H1 (cell line): ENCODE measurements around the gene PDE4C. TPM values are rescaled to one million over a fixed set of nuclear protein-coding genes. Genes with fewer than 3 reads are reported as not detected.

ENCODE experiments used
- CTCF ChIA-PET: fragments of 300-600 bp; sonication (Branson Sonifier 250); formaldehyde crosslinking; loops from one replicate; lab custom pipeline; 2021; ENCODE audit not compliant: partially characterized antibody; lab: Charles Lee
- POLR2A ChIA-PET: fragments of 300-600 bp; sonication (Branson Sonifier 250); formaldehyde crosslinking; loops from one replicate; lab custom pipeline; 2021; ENCODE audit warnings: inconsistent platforms; ENCODE audit not compliant: partially characterized antibody; lab: Charles Lee
- DNase-seq, 2 experiments: peaks; one replicate each; pipeline versions ENCODE4 v3.0.0 to v3.0.0-alpha.2; 2010 to 2022; ENCODE audit warnings: low spot score in 2 of 2, low read depth in 1 of 2, mixed read lengths in 1 of 2
- FAIRE-seq: peaks from 2 replicates; lab custom pipeline; 2011; peaks lifted over from hg19 to GRCh38; lab: Jason Lieb, UNC
- H2AFZ ChIP-seq: 2 replicates; pipeline ENCODE4 v1.8.1; 2012; ENCODE audit warnings: low read length, inconsistent platforms
- H2AK5ac ChIP-seq: 2 replicates; pipeline ENCODE4 v1.6.1; 2013; ENCODE audit warnings: low read depth, low read length
- H2BK120ac ChIP-seq: replicated peaks from 2 replicates; pipeline ENCODE3; 2013; ENCODE audit warnings: low read depth, low read length, inconsistent platforms
- H2BK12ac ChIP-seq: 2 replicates; pipeline ENCODE4 v1.6.1; 2013; ENCODE audit warnings: low read depth, low read length
- H2BK15ac ChIP-seq: 2 replicates; pipeline ENCODE4 v1.6.1; 2013; ENCODE audit warnings: low read length
- H2BK20ac ChIP-seq: 2 replicates; pipeline ENCODE4 v1.6.1; 2013; ENCODE audit warnings: low read length
- H2BK5ac ChIP-seq: 2 replicates; pipeline ENCODE4 v1.6.1; 2013; ENCODE audit warnings: low read depth, low read length
- H3K14ac ChIP-seq: 2 replicates; pipeline ENCODE4 v1.6.1; 2013; ENCODE audit warnings: inconsistent platforms; ENCODE audit not compliant: insufficient read length
- H3K18ac ChIP-seq: 2 replicates; pipeline ENCODE4 v1.6.1; 2013; ENCODE audit warnings: low read length; ENCODE audit errors: extremely low read depth
- H3K23ac ChIP-seq: 2 replicates; pipeline ENCODE4 v1.6.1; 2013; ENCODE audit warnings: inconsistent platforms; ENCODE audit not compliant: insufficient read length
- H3K23me2 ChIP-seq: 2 replicates; pipeline ENCODE4 v1.6.1; 2013; ENCODE audit warnings: low read depth, low read length
- H3K27ac ChIP-seq: 2 replicates; pipeline ENCODE4 v1.6.1; 2011; ENCODE audit warnings: low read depth, low read length, inconsistent platforms
- H3K27me3 ChIP-seq, 4 experiments: replicated peaks in 1 of 4; 1 replicate in 1 of 4; 2 replicates in 3 of 4; pipeline versions ENCODE4 v1.6.1 to v1.8.1; 2011 to 2013; ENCODE audit warnings: low read length in 3 of 4, mild to moderate bottlenecking in 3 of 4, inconsistent platforms in 2 of 4, mixed read lengths in 2 of 4, moderate library complexity in 1 of 4; ENCODE audit not compliant: control insufficient read depth in 3 of 4, insufficient read depth in 3 of 4; ENCODE audit errors: extremely low read depth in 1 of 4
- H3K36me3 ChIP-seq, 4 experiments: 2 replicates each; pipeline versions ENCODE4 v1.6.1 to v1.8.1; 2011 to 2013; ENCODE audit warnings: mild to moderate bottlenecking in 4 of 4, low read length in 3 of 4, moderate library complexity in 2 of 4, control low read depth in 1 of 4, inconsistent platforms in 1 of 4; ENCODE audit not compliant: insufficient read depth in 4 of 4, control insufficient read depth in 2 of 4
- H3K4ac ChIP-seq: replicated peaks from 2 replicates; pipeline ENCODE3; 2013; ENCODE audit warnings: low read length, low read depth, mixed read lengths, inconsistent platforms; ENCODE audit not compliant: insufficient read length
- H3K4me1 ChIP-seq, 4 experiments: replicated peaks in 1 of 4; 1 replicate in 1 of 4; 2 replicates in 3 of 4; pipeline versions ENCODE4 v1.6.1 to v1.8.1; 2011 to 2013; ENCODE audit warnings: low read length in 3 of 4, inconsistent platforms in 2 of 4, mixed read lengths in 1 of 4; ENCODE audit not compliant: insufficient read depth in 4 of 4, control insufficient read depth in 3 of 4
- H3K4me2 ChIP-seq, 2 experiments: 2 replicates each; pipeline versions ENCODE4 v1.6.1 to v1.8.1; 2011 to 2013; ENCODE audit warnings: low read depth in 2 of 2, low read length in 2 of 2, control low read depth in 1 of 2, inconsistent platforms in 1 of 2, mild to moderate bottlenecking in 1 of 2; ENCODE audit not compliant: insufficient read depth in 1 of 2
- H3K4me3 ChIP-seq, 4 experiments: fragments of 200-600, 300-600 bp in 1 of 4; sonication (generic), shearing (Covaris generic), sonication (Bioruptor Twin) in 1 of 4; 2 replicates each; pipeline versions ENCODE4 v1.5.1 to v1.8.1; 2011 to 2016; ENCODE audit warnings: low read length in 4 of 4, low read depth in 3 of 4, control low read depth in 2 of 4, inconsistent platforms in 2 of 4, mild to moderate bottlenecking in 2 of 4, mixed read lengths in 1 of 4, moderate library complexity in 1 of 4; ENCODE audit not compliant: insufficient read depth in 2 of 4; ENCODE audit errors: extremely low read depth in 1 of 4
- H3K56ac ChIP-seq: replicated peaks from 2 replicates; pipeline ENCODE3; 2013; ENCODE audit warnings: low read depth, mild to moderate bottlenecking, mixed read lengths, low read length, inconsistent platforms; ENCODE audit not compliant: insufficient read length
- H3K79me1 ChIP-seq: 2 replicates; pipeline ENCODE4 v1.6.1; 2013; ENCODE audit warnings: low read depth, low read length, control low read depth
- H3K79me2 ChIP-seq, 2 experiments: 2 replicates each; pipeline versions ENCODE4 v1.6.1 to v1.8.1; 2012 to 2013; ENCODE audit warnings: low read length in 2 of 2, mild to moderate bottlenecking in 2 of 2, inconsistent platforms in 1 of 2; ENCODE audit not compliant: insufficient read depth in 2 of 2, control insufficient read depth in 1 of 2
- H3K9ac ChIP-seq, 4 experiments: replicated peaks in 1 of 4; 1 replicate in 1 of 4; 2 replicates in 3 of 4; pipeline versions ENCODE4 v1.6.1 to v1.8.1; 2011 to 2013; ENCODE audit warnings: low read depth in 3 of 4, low read length in 3 of 4, control low read depth in 2 of 4, mild to moderate bottlenecking in 2 of 4, moderate library complexity in 2 of 4, inconsistent platforms in 1 of 4; ENCODE audit errors: extremely low read depth in 1 of 4
- H3K9me3 ChIP-seq, 2 experiments: 2 replicates each; pipeline versions ENCODE4 v1.6.1 to v1.8.1; 2012 to 2013; ENCODE audit warnings: mild to moderate bottlenecking in 2 of 2, moderate library complexity in 2 of 2, control low read depth in 1 of 2, inconsistent platforms in 1 of 2, low read depth in 1 of 2, low read length in 1 of 2, mixed read lengths in 1 of 2; ENCODE audit not compliant: insufficient read depth in 2 of 2
- H4K20me1 ChIP-seq, 2 experiments: replicated peaks in 1 of 2; 2 replicates each; pipeline versions ENCODE3 to v1.8.1; 2011 to 2013; ENCODE audit warnings: inconsistent platforms in 2 of 2, low read length in 2 of 2, mild to moderate bottlenecking in 1 of 2; ENCODE audit not compliant: insufficient read depth in 2 of 2, control insufficient read depth in 1 of 2
- H4K5ac ChIP-seq: 2 replicates; pipeline ENCODE4 v1.6.1; 2013; ENCODE audit warnings: low read length, low read depth, mixed read lengths, inconsistent platforms; ENCODE audit not compliant: insufficient read length
- H4K8ac ChIP-seq: 2 replicates; pipeline ENCODE4 v1.8.0; 2013; ENCODE audit warnings: mild to moderate bottlenecking, moderate library complexity, low read length, inconsistent platforms; ENCODE audit not compliant: insufficient read depth; ENCODE audit errors: extremely low read depth
- H4K91ac ChIP-seq: replicated peaks from 2 replicates; pipeline ENCODE3; 2013; ENCODE audit warnings: low read length, mixed read lengths, inconsistent platforms; ENCODE audit not compliant: insufficient read length
- JUND ChIP-seq: IDR thresholded peaks from 2 replicates; pipeline ENCODE4 v1.6.1; 2011; ENCODE audit warnings: mild to moderate bottlenecking, improper control_type of control experiment, low read length
- POLR2A ChIP-seq, 2 experiments: IDR thresholded peaks; 1 replicate in 1 of 2; 2 replicates in 1 of 2; pipeline ENCODE4 v1.6.1; 2011; ENCODE audit warnings: low read depth in 2 of 2, low read length in 2 of 2, mild to moderate bottlenecking in 2 of 2; ENCODE audit errors: control extremely low read depth in 1 of 2
- POLR2AphosphoS5 ChIP-seq: IDR thresholded peaks from 2 replicates; pipeline ENCODE4 v1.6.1; 2011; ENCODE audit warnings: low read depth, low read length
- SRF ChIP-seq: IDR thresholded peaks from 2 replicates; pipeline ENCODE4 v1.6.1; 2011; ENCODE audit warnings: mild to moderate bottlenecking, low read depth, low read length, moderate library complexity
- WGBS, 2 experiments: shearing (Covaris generic) in 1 of 2; methylation state at CpG; one replicate each; pipeline versions ENCODE4 v1.1.6 to v1.1.7; 2013 to 2015; ENCODE audit warnings: low lambda C conversion rate in 2 of 2, mixed read lengths in 2 of 2, inconsistent platforms in 1 of 2, low coverage in 1 of 2, missing lambda C conversion rate in 1 of 2; ENCODE audit not compliant: insufficient replicate concordance in 2 of 2, insufficient coverage in 1 of 2, insufficient read length in 1 of 2; ENCODE audit errors: extremely low coverage in 1 of 2, missing lambda C conversion rate in 1 of 2; 5-methylcytosine and 5-hydroxymethylcytosine counted together
- polyA plus RNA-seq, 7 experiments: library from polyadenylated mRNA; depleted of rRNA in 3 of 7; stranded (reverse) in 5 of 7; unstranded in 2 of 7; fragments of >200 nt in 5 of 7; fragments of 200-250 nt in 2 of 7; gene quantifications; 1 replicate in 5 of 7; 2 replicates in 1 of 7; 4 replicates in 1 of 7; pipeline versions ENCODE4 v1.2.1 to v1.2.3, GENCODE V29; 2011 to 2013; ENCODE audit warnings: missing spikeins in 2 of 7, mixed read lengths in 2 of 7
- total RNA-seq: library from RNA; stranded (reverse); fragmentation: NEBNext Ultra II Directional; extraction: Animal tissue kit (Norgen Biotek cat#: 25700); gene quantifications from 2 replicates; pipeline ENCODE4 v1.2.1, GENCODE V29; 2021
- TF ChIP-seq, protein P1 (sequence below): IDR thresholded peaks from 2 replicates; pipeline ENCODE4 v1.6.1; 2012; ENCODE audit warnings: inconsistent platforms

The PDE4C gene
- total and polyA plus RNA-seq, 2 of the 8 experiments (the other 6 are each of a cell fraction or from before 2014, with no cell fraction given) = 2.7 to 3.1 TPM

DNA sequence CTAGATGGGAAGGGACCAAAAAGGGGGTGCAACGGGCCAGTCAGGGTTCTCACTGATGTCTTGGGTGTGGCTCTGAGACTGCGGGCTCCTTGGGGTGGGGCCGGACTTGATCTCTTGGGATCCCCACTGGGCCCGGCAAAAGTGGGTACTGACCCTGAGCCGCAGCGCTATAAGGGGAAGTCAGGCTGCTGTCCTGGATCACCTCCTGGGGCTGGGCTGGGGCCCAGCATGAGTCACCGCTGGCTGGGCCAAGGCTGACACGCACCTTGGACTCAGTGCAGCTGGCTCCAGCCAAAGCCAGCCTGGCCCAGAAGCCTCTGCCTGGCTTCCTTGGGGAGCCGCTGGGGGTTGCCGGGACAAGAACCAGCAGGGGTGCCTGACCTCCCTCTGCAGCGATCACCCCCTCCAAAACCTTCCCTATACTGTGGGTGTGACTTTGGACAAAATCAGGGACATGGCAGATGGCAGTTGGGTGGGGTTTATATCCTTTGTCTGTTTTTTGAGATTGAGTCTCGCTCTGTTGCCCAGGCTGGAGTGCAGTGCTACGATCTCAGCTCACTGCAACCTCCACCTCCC is 48.6 kb upstream of the PDE4C start:
- Histone ChIP-seq H3K27me3 (no peaks in the 10 kb centered on the region), H2BK120ac (no peak overlapping the region), H3K4me3 (no peak overlapping the region), H3K14ac (no peak overlapping the region), H2AFZ (no peak overlapping the region), H3K56ac (no peak overlapping the region), H4K20me1 (peaks cover 11 to 20% of the 10 kb centered on the region in 2 experiments), H4K8ac (peak overlapping the region; percentile 71; the same call in 1 of the 2 replicates), H2BK15ac (no peak overlapping the region), H3K18ac (no peak overlapping the region; the same call in 1 of the 2 replicates), H4K91ac (no peak overlapping the region), H2BK20ac (no peak overlapping the region), H3K79me2 (peaks cover 0 to 18% of the 10 kb centered on the region in 2 experiments; a peak in 2 of 4 replicates), H3K23ac (no peak overlapping the region), H2AK5ac (no peak overlapping the region), H3K27ac (no peak overlapping the region), H3K9ac (no peak overlapping the region), H2BK12ac (0 out of 2 replicates have a peak overlapping the region, but pooled peaks have one; percentile 23), H4K5ac (no peak overlapping the region), H3K9me3 (no peaks in the 10 kb centered on the region), H3K23me2 (no peaks in the 10 kb centered on the region), H3K79me1 (peaks cover 13% of the 10 kb centered on the region; the same call in 1 of the 2 replicates), H3K36me3 (peaks cover 0 to 5% (median 3%) of the 10 kb centered on the region in 4 experiments; a peak in 3 of 8 replicates), H2BK5ac (no peak overlapping the region), H3K4me1 (peaks cover 0 to 9% (median 8%) of the 10 kb centered on the region in 4 experiments; a peak in 6 of 7 replicates), H3K4ac (no peak overlapping the region), H3K4me2 (no peak overlapping the region)
- no peak for DNase-seq
- ChIA-PET POLR2A (interaction anchor here (0.5 to 10.3 kb wide), 6 partner anchors 11 to 107 kb away, joined by 3 to 224 read pairs (median 4); partner anchors contain the start of genes LSM4 and PGPEP1), CTCF (interaction anchor here (0.9 to 13.6 kb wide), 13 partner anchors 24 to 162 kb away, joined by 3 to 242 read pairs (median 5); partner anchors contain the start of genes GDF15, LSM4 and PDE4C)
- WGBS, 2 experiments = 93% methylated on average over 13 of the region's 13 CpGs; no CpG with 5 or more reads in 1 of the 2 experiments
- no peak for FAIRE-seq
- TF ChIP-seq SRF = no peak
- TF ChIP-seq POLR2A (IDR thresholded peaks at IDR 0.05; ENCODE audit: control extremely low read depth in 1 of 2, low read depth in 2 of 2, low read length in 2 of 2) = peak; percentile 28 to 75
- peak; percentile 87; the same call in 1 of the 2 replicates for TF ChIP-seq POLR2AphosphoS5
- TF ChIP-seq, protein P1, sequence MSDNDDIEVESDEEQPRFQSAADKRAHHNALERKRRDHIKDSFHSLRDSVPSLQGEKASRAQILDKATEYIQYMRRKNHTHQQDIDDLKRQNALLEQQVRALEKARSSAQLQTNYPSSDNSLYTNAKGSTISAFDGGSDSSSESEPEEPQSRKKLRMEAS = no peak
- TF ChIP-seq JUND = peak; percentile 57; the same call in 1 of the 2 replicates
- TF ChIP-seq, all 59 proteins: peak for 3
